GM12892 (cell line): Measurements from ENCODE around the gene PCDH19.

Source experiments
- DNase-seq: peaks from one replicate; pipeline ENCODE4 v3.0.0; 2011; ENCODE audit not compliant: insufficient read length
- FAIRE-seq: peaks from 2 replicates; lab custom pipeline; 2011; peaks lifted over from hg19 to GRCh38; lab: Jason Lieb, UNC
- POLR2A ChIP-seq: IDR thresholded peaks from 2 replicates; pipeline ENCODE4 v1.6.1; 2011; ENCODE audit warnings: low read depth, low read length, control low read depth
- POLR2AphosphoS5 ChIP-seq: IDR thresholded peaks from 2 replicates; pipeline ENCODE4 v1.6.1; 2011; ENCODE audit warnings: low read depth, low read length, control low read depth
- TAF1 ChIP-seq: IDR thresholded peaks from 2 replicates; pipeline ENCODE4 v1.6.1; 2011; ENCODE audit warnings: low read depth, mild to moderate bottlenecking, control low read depth, low read length, borderline replicate concordance

PCDH19 gene

GRCh38 chrX:100328351-100328750, 81.7 kb downstream of the PCDH19 start:
- DNase-seq (no peak), FAIRE-seq (no peak)
- TF ChIP-seq POLR2A (no peak), TAF1 (no peak), POLR2AphosphoS5 (no peak)

DNA sequence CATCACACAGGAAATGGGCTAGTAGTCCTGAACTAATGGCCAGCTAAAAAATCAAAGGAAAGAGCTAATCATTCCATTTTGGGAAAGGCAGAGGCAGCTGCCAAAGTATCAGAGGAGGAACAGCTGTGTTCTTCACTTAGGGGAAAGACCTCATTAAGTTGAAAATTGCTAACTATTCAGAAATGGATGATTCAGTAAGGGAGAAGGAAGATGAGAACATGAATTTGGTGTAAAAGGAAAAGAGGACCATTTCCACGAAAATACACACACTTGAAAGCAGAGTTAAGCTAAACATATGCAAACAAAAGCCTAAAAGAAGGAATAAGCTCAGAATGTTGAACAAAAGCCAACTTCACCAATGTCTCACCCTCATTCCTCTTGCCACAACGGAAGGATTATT, 90.4 kb downstream of the PCDH19 start:
- no peak for DNase-seq
- FAIRE-seq, result no peak
- no peak for TF ChIP-seq POLR2AphosphoS5
- no peak for TF ChIP-seq TAF1
- no peak for TF ChIP-seq POLR2A

DNA sequence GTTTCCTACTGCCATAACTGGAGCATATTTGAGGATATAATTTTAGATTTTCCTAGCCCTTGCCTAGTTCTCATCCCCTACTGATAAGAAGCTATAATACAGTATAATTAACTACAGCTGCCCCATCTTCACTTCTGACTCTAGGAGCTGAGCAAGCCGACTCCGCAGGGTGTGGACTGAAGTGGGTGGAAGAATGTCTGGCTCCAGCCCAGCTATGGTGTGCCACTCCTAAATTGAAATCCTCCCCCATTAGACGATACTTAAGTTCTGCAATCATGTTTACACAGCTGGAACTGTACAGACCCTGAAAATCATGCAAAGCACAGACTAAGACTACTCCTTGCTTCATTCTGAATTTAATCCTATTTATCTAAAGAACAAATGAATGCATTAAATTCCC, 93.1 kb downstream of the PCDH19 start:
- FAIRE-seq, result no peak
- TF ChIP-seq POLR2AphosphoS5 (no peak), TAF1 (no peak), POLR2A (no peak)
- DNase-seq, result no peak

DNA sequence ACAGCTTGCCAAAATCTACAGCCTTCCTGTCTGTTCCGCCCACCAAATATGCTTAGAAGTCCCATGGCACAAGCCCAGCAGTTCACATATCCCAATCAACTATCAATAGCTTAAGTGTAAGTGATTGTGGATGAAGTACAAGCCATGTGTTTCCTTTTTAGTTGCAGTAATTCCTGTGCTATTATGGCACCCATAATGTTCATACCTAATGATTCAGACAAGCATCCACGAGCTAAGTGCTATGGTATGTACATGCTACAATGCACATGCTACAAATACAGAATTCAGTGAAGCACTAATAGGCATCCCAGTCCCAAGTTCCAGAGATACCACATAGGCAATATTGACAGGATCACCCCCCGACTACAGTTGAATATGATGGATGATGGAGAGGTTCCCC, 94.5 kb downstream of the PCDH19 start:
- no peak for FAIRE-seq
- TF ChIP-seq POLR2AphosphoS5, result no peak
- no peak for TF ChIP-seq TAF1
- TF ChIP-seq POLR2A, result no peak
- no peak for DNase-seq

GRCh38 chrX:100299559-100299958, 110.5 kb downstream of the PCDH19 start:
- DNase-seq (no peak), FAIRE-seq (no peak)
- TF ChIP-seq TAF1 (no peak), POLR2AphosphoS5 (no peak), POLR2A (no peak)

DNA sequence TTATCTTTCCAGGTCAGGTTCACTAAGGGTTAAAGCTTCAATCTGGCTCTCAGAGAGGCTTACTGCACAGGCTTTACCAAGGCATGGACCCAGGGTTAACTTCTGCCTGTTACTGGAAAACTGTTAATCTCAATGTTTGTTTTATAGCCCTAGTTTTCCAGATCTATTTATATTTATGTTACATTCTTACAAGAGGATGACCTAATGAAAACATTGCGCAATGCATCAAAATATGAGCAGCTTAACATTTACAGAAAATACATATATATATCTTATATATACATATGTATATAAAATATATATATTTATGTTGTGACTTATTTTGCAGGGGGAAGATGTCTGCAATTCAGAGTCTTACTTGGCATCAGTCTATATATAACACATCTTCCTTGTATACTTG, 112.3 kb downstream of the PCDH19 start:
- DNase-seq, result no peak
- no peak for TF ChIP-seq POLR2A
- no peak for TF ChIP-seq TAF1
- TF ChIP-seq POLR2AphosphoS5, result no peak
- no peak for FAIRE-seq

DNA sequence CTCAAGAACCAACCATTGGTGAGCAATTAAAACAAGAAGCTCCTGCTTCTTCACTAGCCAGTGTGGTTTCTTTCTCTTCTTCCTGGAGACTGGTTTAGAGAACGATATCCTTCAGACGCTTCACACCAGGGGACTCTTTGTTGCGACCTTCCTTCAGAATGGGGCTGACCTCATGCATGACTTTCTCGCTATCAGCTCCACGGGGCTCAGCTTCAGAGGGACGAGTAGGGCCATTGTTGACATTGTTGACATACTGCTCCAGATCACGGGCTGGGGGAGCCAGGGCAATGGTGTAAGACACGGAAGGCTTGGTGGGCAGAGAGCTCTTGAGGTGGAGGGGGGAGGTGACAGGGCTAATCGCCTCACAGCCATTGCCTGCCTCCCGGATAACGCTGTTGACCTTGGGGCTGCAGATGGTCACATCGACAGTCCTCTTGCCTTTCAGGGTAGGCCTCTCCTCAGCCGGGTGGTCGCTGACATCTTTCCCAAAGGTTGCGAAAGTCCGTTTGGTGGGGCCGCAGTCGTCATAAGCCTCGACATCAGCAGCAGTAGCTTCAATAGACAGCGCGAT, 113.8 kb downstream of the PCDH19 start:
- no peak for FAIRE-seq
- TF ChIP-seq POLR2AphosphoS5 (no peak), POLR2A (no peak), TAF1 (no peak)
- no peak for DNase-seq

DNA sequence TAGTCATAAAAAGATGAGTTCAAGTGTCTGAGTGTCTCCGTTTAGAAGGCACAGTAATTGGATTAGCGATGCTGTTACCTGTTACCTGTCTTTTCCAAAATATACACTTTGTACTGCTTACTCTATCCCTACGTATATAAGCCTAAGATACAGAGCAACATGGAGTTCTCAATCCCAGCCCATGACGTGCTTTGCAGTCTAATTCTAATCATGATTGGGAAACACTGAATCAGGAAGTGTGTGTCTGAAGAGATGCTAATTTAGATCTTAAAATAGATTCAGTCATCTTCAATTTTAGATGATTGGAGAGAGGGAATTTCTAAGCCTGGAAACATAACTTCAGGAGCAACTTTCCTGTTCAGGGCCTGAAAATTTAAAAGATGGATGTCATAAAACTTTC, 115.1 kb downstream of the PCDH19 start:
- TF ChIP-seq TAF1, result no peak
- TF ChIP-seq POLR2AphosphoS5, result no peak
- TF ChIP-seq POLR2A, result no peak
- no peak for DNase-seq

GRCh38 chrX:100289066-100289558, 121.0 kb downstream of the PCDH19 start:
- DNase-seq, result no peak
- TF ChIP-seq POLR2AphosphoS5 (no peak), TAF1 (no peak), POLR2A (no peak)
- no peak for FAIRE-seq

More for the DNA sequence above, 115.1 kb downstream of the PCDH19 start:
- no peak for FAIRE-seq

GRCh38 chrX:100277231-100277630, 132.8 kb downstream of the PCDH19 start:
- no peak for TF ChIP-seq POLR2AphosphoS5
- no peak for TF ChIP-seq TAF1
- TF ChIP-seq POLR2A, result no peak
- DNase-seq (no peak), FAIRE-seq (peak; percentile 42)

GRCh38 chrX:100274916-100275315, 135.2 kb downstream of the PCDH19 start:
- TF ChIP-seq TAF1 (no peak), POLR2A (no peak), POLR2AphosphoS5 (no peak)
- FAIRE-seq, result no peak
- no peak for DNase-seq

- TF ChIP-seq TAF1, result no peak
- FAIRE-seq, result no peak
- no peak for DNase-seq
Measured at GRCh38 chrX:100265179-100265578, 144.9 kb downstream of the PCDH19 start.

GRCh38 chrX:100264200-100264599, 145.9 kb downstream of the PCDH19 start:
- TF ChIP-seq POLR2AphosphoS5 (no peak), POLR2A (no peak), TAF1 (no peak)
- FAIRE-seq (peak; percentile 30), DNase-seq (no peak)
